Stimulated activated CD8-positive, alpha-beta memory T cell treated with anti-CD3 and anti-CD28 coated beads, Interleukin-12 subunit alpha, Interleukin-12 subunit beta, amount 100 ng/mL, for 24 hours (primary cell): ENCODE measurements around the gene SPACA5.
"Not testable (repeated sequence)": the region's sequence is repeated elsewhere in the genome, so short reads cannot be mapped to it uniquely, and the experiment has no call there.

Experiments used
- DNase-seq: peaks from one replicate; pipeline ENCODE4 v3.0.0-alpha.2; 2020; ENCODE audit errors: extremely low read depth

SPACA5 gene

DNA sequence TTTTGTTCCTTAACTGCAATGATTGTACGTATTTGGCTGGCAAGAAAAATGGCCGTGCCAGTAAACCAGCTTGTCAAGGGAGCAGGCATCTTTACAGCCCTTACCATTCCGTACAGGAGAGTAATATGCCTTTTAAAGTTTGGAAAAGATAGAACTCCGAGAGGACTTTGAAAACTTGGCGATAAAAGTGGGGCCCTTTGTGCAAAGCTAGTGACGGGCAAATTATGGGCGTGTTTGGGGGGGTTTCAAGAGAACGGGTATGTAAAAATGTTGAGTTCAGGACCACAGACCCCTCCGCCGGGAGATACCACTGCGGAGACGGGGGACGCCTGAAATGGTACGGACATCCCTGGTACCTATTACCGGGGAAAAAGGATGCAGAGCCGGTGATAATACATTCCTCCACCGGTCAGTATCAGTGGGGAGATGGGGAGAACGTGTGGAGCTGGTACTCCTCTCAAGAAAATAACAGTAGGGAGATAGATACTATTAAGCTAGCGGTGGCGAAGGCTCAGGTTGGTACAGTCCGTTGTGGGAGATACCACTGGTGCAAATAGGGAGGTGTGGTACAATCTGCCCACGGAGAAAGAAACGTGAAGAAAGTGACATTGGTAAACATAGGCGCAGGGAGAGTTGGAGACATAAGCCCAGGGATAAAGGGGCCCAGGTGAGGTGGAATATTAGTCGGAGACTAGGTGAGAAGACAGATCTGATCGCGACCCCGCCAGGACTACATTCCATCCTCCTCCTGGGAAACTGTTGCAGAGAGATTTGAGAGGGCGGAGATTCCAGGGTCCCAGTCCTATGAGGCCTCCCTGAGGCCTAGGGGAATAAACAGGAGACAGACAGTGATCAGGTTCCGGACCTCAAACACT is 14.5 kb downstream of the SPACA5 start:
- DNase-seq = no peak

DNA sequence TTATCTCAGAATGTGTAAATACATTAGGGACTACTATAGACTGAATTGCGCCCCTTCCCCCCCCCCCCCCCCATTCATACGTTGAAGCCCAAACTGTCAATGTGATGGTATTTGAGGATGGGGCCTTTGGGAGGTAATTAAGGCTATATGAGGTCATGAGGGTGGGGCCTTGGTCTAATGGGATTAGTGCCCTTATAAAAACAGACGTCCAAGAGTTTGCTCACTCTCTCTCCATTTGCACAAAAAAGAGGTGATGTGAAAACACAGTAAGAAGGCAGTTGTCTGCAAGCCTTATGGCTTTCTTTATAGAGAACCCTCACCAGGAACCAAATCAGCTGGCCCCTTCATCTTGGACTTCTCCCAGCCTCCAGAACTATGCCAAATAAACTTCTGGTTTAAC is 15.3 kb downstream of the SPACA5 start:
- DNase-seq = no peak

DNA sequence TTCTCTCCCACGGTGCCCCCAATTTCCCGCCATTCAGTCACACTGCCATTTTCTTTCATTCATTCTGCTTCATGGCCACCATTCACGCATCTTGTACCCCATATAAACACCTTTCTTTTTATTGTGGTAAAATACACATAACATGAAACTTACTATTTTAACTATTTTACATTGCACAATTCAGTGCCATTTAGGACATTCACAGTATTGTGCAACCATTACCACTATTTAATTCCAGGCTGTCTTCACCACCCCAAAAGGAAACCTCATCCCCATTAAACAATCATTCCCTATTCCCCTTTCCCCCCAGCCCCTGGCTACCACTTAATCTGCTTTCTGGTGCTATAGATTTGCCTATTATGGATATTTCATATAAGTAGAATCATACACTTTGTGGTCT is 15.9 kb downstream of the SPACA5 start:
- DNase-seq = no peak

DNA sequence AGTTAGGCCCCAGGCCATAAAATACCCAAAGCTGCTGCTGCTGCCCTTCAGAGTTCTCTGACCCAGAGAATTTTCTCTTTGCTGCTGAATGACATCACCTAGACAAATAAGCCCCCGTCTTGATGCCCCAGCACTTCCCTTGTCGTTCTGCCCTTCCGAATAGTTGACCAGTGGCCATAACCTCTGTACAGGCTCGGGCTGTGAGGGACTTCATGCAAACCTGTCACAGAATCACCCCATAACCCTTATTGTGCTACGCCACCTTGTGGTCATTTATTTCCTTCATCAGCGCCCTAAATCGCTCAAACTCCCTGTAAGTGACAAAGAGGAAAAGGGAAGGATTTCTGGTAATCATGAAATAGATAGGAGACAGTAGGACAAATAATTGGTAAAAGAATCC is 18.8 kb downstream of the SPACA5 start:
- DNase-seq = no peak

DNA sequence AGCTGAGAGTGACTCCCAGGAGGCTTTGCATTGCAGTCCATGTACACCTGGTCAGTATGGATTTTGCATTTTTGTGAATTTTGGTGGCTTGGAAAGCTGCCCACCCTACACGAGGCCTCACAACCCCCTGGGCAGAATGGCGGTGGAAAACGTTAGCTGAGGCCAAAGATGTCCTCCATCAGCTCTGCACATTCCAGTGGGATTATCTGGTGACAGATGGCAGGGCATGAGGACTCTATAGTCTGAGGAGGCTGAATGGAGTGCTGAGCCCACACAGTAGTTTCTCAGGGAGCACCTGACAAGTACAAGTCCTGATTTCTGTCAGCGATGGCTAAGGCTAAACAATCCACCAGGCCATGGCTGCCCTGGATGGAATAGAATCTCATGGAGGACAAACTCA is 20.8 kb downstream of the SPACA5 start:
- DNase-seq = not testable (repeated sequence)

DNA sequence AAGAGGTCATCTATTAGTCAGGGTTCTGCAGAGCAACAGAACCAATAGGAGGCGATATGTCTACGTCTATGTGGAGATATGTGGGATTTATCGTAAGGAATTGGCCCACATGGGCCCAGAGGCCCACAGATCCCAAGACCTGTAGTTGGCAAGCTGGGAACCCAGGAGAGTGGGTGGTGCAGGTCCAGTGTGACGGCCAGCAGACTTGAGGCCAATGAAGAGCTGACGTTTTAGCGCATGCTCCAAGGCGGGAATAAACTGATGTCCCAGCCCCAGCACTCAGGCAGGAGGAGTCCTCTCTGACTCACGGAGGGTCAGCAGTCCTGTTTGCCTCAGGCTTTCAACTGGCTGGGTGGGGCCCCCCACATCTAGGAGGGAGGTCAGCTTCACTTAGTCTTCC is 21.3 kb downstream of the SPACA5 start:
- DNase-seq = no peak

DNA sequence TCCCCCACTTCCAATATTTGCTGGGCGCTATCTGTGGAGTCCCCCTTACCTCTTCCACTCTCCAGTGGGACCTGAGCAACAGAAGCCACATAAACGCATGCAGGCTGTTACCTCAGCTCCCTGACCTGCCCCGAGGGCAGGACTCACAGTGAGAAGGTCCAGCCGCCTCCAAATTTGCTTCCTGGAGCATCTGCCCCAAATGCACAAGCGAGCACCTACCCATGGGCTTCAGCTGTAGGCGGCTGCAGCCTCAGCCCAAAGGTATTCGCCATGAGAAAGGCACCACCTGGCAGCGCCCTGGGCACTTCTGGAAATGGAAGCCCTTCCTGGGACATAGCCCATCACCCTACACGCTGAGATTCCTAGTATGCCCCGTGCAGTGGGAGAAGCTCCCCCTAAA is 23.4 kb downstream of the SPACA5 start:
- DNase-seq = no peak

DNA sequence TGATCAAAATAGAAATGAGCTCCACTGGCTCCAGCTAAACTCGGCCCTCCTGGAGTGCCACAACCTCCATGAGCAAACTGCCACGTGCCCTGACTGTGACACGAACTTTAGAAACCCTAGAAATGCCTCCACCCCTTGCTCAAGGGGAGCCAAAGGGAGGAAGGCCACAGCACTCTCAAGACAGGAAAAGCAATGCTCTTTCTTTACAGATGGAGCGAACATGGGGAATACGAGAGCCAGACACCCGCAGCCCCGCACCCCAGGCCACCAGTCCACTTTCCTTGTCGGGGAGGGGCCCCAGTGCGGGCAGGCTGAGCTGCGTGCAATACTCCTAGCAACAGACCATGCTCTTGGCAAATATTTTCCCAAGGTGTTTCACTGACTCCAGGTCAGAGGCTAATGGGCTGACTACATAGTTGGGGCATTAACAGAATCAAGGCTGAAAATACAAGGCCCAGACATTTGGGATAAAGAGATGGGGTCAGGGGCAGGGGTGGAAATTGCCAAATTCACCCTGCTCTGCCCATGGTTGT is 23.9 kb downstream of the SPACA5 start:
- DNase-seq = not testable (repeated sequence)

DNA sequence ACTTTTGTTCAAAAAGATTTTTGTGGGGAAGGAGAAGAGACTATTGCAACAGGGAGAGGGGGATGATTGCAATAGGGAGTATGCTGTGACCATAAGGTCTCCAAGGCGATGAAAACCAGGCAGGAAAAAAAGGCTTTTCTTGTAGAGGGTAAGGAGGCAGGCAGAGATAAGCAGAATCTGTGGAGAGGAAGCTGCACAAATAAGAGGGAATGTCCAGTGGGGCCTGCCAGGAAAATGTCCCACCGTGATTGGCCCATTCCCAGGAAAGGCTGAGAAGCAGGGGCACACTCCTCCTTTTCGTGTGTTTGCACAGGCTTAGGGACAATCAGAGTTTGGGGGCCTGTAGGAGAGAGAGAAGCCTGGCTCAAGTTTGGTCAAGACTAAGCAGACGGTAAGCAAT is 29.1 kb downstream of the SPACA5 start:
- no peak for DNase-seq

DNA sequence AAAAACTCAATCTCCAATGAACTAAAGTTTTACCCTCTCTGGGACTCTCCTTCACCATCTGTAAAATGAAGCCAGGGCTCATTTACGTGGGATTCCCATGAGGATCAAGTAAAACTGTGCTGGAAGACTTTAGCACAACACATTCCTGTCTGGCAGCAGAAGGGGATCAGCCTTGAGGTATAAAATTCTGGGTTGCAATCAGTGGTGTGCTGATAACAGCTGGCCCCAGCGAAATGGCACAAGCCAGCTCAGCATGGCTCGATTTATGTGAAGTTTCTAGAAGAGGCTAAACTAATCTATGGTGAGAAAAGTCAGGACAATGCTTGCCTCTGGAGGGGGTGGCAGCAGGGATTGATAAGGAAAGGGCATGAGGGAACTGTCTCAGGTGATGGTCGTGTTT is 36.3 kb downstream of the SPACA5 start:
- no peak for DNase-seq

DNA sequence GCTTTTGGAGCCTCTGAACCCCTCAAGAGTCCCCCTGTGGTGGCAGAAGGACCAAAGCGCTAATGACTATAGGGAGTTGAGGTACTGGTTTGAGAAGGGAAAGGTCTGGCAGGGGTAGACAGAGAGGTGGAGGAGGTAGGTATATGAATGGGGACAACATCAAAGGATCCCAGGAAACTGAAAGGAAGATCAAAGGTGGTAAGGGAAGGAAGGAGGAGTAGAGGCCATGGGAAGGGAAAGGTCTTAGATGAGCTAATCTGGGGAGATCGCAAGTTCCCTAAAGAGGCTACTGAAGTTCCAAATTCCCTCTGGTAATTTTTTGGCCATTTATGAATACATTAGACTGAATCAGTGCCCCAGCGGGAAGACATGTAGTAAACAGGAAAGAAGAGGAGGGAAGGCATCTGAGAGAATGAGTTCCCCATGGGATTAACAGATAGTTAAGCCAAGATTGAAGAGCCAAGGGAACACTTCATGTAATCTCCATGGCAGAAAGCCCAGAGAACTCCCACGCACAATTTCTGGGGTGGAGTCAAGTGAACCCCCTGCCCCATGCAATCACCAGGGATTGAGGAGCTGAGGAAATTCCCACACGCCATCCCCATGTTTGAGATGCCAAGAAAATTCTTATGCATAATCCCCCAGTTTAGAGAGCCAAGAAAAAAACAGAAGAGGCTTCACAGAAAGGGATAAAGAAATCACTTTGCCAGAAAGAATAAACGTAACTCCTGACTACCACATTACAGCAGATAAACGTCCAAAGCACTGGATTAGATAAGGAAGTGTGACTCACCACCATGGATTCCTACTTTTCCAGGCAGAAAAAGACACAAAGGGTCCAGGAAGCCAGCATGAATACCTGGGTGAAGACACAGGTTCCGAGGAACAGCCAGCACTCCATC is 38.9 kb downstream of the SPACA5 start:
- no peak for DNase-seq

DNA sequence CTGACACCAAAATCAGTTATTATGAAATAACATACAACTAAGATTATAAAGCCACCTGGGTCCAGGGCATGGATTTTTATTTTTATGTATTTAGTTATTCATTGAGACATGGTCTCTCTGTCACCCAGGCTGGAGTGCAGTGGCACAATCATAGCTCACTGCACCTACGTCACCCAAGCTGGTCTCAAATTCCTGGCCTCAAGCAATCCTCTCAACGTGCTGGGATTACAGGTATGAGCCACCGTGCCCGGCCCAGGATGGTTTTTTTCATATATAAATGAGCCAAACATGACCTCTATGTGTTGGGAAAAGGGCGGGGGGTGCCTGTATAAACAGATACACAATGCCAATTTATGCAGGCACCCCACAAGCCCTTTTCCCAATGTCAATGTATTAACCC is 40.1 kb downstream of the SPACA5 start:
- no peak for DNase-seq

DNA sequence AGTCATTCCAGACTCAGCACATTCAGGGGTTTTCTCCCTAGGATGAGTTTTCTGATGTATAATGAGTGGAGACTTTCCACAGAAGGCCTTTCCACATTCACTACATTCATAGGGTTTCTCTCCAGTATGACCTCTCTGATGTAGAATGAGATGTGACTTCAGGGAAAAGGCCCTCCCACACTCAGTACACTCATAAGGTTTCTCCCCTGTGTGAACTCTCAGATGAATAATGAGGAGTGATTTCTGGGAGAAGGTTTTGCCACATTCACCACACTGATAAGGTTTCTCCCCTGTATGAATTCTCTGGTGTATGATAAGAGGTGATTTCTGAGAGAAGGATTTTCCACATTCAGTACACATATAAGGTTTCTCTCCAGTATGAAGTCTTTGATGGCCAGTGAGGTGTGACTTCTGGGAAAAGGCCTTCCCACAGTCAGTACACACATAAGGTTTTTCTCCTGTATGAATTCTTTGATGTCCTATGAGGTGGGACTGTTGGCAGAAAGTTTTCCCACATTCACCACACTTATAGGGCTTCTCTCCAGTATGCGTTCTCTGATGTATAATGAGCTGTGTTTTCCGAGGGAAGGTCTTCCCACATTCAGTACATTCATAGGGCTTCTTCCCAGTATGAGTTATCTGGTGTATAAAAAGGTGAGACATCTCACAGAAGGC is 52.0 kb downstream of the SPACA5 start:
- DNase-seq = no peak

DNA sequence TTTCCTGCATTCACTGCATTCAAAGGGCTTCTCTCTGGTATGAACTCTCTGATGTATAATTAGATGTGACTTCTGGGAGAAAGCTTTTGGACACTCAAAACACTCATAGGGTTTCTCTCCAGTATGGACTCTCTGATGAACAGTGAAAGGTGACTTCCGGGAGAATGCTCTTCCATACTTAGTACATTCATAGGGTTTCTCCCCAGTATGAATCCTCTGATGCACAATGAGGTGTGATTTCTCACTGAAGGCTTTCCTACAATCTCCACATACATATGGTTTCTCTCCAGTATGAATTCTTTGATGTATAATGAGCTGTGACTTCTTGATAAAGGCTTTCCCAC is 52.5 kb downstream of the SPACA5 start:
- no peak for DNase-seq
